Adrenal gland (tissue), 5 donors: ENCODE measurements around the gene CEND1.

ENCODE experiments used
- CTCF ChIP-seq, 6 experiments: fragments of 450-650 bp in 4 of 6; fragments of 200-600 bp in 2 of 6; sonication (generic) in 1 of 6; IDR thresholded peaks; 1 replicate in 5 of 6; 2 replicates in 1 of 6; pipeline versions ENCODE4 v1.5.1 to v1.8.0; 2016 to 2021; ENCODE audit warnings: antibody characterized with exemption in 6 of 6, mild to moderate bottlenecking in 2 of 6, moderate library complexity in 1 of 6
- POLR2A ChIP-seq, 2 donors: fragments of 450-650 bp; IDR thresholded peaks; one replicate each; pipeline ENCODE4 v1.6.1; 2017; ENCODE audit warnings: antibody characterized with exemption in 2 of 2, mild to moderate bottlenecking in 2 of 2, moderate library complexity in 1 of 2
- donor health status: DM: no; HTN: no; CAD: no.

GRCh38 chr11:797296-798092, 7.6 kb upstream of the CEND1 start:
- TF ChIP-seq CTCF (IDR thresholded peaks at IDR 0.05) (no peak), POLR2A (IDR thresholded peaks at IDR 0.05) (no peak)
